Epithelial cell of proximal tubule (primary cell): Measurements from ENCODE around the gene MSANTD1. TPM values are rescaled to one million over a fixed set of nuclear protein-coding genes. Genes with fewer than 3 reads are reported as not detected.

ENCODE experiments used
- DNase-seq: peaks from one replicate; pipeline ENCODE4 v3.0.0-alpha.2; 2011; ENCODE audit warnings: low read depth
- H3K4me3 ChIP-seq: 2 replicates; pipeline ENCODE4 v1.5.1; 2011; ENCODE audit warnings: low read depth, mild to moderate bottlenecking, low read length
- total RNA-seq: library from RNA; depleted of rRNA; stranded (reverse); fragments of >200 nt; gene quantifications from 2 replicates; pipeline ENCODE4 v1.2.3, GENCODE V29; 2015
- TF ChIP-seq, protein P1 (sequence below): conservative IDR thresholded peaks from 2 replicates; pipeline ENCODE4 v1.5.1; 2012; ENCODE audit warnings: low read depth, mild to moderate bottlenecking, low read length

The MSANTD1 gene
- total RNA-seq, 1 donor from 2014 or later: not detected

- TF ChIP-seq, protein P1, sequence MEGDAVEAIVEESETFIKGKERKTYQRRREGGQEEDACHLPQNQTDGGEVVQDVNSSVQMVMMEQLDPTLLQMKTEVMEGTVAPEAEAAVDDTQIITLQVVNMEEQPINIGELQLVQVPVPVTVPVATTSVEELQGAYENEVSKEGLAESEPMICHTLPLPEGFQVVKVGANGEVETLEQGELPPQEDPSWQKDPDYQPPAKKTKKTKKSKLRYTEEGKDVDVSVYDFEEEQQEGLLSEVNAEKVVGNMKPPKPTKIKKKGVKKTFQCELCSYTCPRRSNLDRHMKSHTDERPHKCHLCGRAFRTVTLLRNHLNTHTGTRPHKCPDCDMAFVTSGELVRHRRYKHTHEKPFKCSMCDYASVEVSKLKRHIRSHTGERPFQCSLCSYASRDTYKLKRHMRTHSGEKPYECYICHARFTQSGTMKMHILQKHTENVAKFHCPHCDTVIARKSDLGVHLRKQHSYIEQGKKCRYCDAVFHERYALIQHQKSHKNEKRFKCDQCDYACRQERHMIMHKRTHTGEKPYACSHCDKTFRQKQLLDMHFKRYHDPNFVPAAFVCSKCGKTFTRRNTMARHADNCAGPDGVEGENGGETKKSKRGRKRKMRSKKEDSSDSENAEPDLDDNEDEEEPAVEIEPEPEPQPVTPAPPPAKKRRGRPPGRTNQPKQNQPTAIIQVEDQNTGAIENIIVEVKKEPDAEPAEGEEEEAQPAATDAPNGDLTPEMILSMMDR: no peak
- no peak overlapping the region for H3K4me3 ChIP-seq
- no peak for DNase-seq
Observed at GRCh38 chr4:3252480-3252828, 3.5 kb downstream of the MSANTD1 start.

DNA sequence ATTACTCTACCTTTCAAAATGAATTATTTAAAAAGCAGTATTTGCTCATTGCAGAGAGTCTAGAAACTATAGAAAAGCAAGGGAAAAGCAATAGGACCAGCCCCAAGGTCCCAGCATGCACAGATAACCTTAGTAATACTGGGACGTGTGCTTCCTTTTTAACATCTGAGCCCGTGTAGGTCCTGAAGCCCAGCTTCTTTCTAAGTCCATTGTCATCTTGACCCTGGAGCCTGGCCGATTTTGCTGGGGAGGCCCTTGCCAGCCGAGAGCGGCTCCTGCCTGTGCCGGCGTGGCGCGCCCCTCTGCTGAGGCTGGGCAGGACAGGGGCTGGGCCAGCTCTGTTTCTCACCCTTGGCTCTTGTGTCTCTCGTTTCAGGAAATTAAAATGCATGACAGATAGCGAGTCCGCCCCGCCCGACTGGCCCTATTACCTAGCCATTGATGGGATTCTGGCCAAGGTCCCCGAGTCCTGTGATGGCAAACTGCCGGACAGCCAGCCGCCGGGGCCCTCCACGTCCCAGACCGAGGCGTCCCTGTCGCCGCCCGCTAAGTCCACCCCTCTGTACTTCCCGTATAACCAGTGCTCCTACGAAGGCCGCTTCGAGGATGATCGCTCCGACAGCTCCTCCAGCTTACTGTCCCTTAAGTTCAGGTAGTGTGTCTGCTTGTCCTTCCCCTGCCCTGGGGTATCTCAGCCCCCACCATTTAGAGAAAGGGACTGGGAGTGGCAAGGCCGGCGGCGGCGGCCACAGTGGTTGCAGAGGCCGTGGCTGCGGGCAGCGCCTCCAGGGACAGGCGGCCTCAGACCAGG, 4.1 kb downstream of the MSANTD1 start:
- no peak for DNase-seq
- TF ChIP-seq, protein P1: no peak
- no peak overlapping the region for H3K4me3 ChIP-seq

DNA sequence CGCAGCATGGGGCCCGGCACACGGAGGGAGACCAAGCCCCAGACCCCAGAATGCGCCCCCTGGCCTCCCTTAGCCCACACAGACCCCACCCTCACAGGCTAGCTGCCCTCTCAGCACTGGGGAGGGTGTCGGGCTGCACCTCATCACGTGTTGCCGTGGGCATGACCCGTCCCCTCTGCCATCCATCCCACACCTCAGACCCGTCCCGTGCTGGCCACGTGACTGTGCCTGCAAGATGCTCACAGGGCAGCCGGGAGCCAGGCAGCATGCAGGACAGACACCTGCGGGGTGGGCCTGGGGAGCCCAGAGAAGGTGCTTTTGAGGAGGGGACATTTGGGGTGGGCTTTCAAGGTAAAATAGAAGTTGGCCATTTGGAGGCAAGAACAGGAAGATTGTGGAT, 4.8 kb downstream of the MSANTD1 start:
- TF ChIP-seq, protein P1: no peak
- H3K4me3 ChIP-seq: no peak overlapping the region
- DNase-seq: no peak

GRCh38 chr4:3254302-3255131, 5.6 kb downstream of the MSANTD1 start:
- no peak overlapping the region for H3K4me3 ChIP-seq
- TF ChIP-seq, protein P1: no peak
- DNase-seq: no peak

- no peak for DNase-seq
Observed at GRCh38 chr4:3255611-3256186, 6.7 kb downstream of the MSANTD1 start.

GRCh38 chr4:3256230-3257102, 7.5 kb downstream of the MSANTD1 start:
- TF ChIP-seq, protein P1: no peak

More at GRCh38 chr4:3255611-3256186, 6.7 kb downstream of the MSANTD1 start:
- TF ChIP-seq, protein P1: no peak
- H3K4me3 ChIP-seq: no peak overlapping the region

More at GRCh38 chr4:3256230-3257102, 7.5 kb downstream of the MSANTD1 start:
- H3K4me3 ChIP-seq: no peak overlapping the region
- DNase-seq: no peak
